ENCODE results near the gene ROBO3. TPM values are rescaled to one million over a fixed set of nuclear protein-coding genes. Genes with fewer than 3 reads are reported as not detected.

Gene ROBO3
- total RNA-seq, 1 experiment from 2014 or later, result 21.3 TPM

DNA sequence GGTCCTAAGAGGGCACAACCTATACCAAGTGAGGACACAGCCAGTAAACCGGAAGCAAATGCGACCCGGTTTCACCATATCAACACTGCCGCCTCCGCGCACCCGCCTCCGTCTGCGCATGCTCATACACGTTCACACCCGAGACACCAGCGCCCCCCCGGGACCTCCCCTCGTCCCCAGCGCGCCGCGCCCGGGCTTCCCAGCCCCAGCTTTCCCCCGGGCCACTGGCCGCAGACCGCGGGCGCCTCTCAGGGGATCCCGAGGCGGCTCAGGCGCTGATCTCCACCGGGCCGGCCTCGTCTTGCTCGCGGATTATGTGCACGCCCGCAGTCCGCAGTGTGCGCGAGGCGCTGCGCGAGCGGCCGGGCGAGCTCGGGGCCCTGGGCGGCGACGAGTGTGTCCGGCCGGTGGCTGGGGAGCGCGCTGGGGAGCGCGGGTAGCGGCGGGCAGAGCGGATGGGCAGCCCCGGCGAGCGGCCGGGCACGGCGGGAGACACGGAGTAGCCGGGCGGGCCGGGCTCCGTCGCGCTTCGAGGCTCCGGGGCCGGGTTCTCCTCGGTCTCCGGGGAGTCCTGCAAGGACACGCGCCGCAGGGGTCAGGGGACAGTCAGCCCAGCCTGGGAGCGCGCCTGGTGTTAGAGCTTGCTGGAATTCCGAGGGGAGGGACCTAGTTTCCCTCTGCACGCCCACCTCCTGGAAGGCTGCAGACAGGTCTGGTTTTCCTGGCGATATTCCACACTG lies 55.8 kb downstream of the ROBO3 start (continued):
- TF ChIP-seq JAZF1 (CRISPR knock-in tag; IDR thresholded peaks at IDR 0.05) (no peak), ETV6 (CRISPR knock-in tag; IDR thresholded peaks at IDR 0.05) (peak; percentile 96), GABPB1 (CRISPR knock-in tag; IDR thresholded peaks at IDR 0.05) (no peak), MYBL2 (CRISPR knock-in tag; IDR thresholded peaks at IDR 0.05) (peak; percentile 97), NFYB (CRISPR knock-in tag; conservative IDR thresholded peaks at IDR 0.05; ENCODE audit: low read depth) (peak; percentile 59), TCF7 (CRISPR knock-in tag; IDR thresholded peaks at IDR 0.05; ENCODE audit: low read depth) (peak; percentile 94), ZBTB21 (CRISPR knock-in tag; IDR thresholded peaks at IDR 0.05; ENCODE audit: borderline replicate concordance) (peak; percentile 79), SMAD4 (CRISPR knock-in tag; IDR thresholded peaks at IDR 0.05) (peak; percentile 90), JUN (CRISPR knock-in tag; IDR thresholded peaks at IDR 0.05) (peak; percentile 97), NR2C2 (CRISPR knock-in tag; IDR thresholded peaks at IDR 0.05) (peak; percentile 79), ZNF121 (CRISPR knock-in tag; IDR thresholded peaks at IDR 0.05) (no peak), MXD4 (CRISPR knock-in tag; IDR thresholded peaks at IDR 0.05; ENCODE audit: borderline replicate concordance) (no peak), KAT7 (CRISPR knock-in tag; IDR thresholded peaks at IDR 0.05; ENCODE audit: borderline replicate concordance) (peak; percentile 97; the same call in 1 of the 2 replicates), NFE2L1 (CRISPR knock-in tag; IDR thresholded peaks at IDR 0.05) (peak; percentile 90), SP1 (CRISPR knock-in tag; conservative IDR thresholded peaks at IDR 0.05) (peak; percentile 71)
- TF ChIP-seq, protein P1, sequence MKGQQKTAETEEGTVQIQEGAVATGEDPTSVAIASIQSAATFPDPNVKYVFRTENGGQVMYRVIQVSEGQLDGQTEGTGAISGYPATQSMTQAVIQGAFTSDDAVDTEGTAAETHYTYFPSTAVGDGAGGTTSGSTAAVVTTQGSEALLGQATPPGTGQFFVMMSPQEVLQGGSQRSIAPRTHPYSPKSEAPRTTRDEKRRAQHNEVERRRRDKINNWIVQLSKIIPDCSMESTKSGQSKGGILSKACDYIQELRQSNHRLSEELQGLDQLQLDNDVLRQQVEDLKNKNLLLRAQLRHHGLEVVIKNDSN (CRISPR knock-in tag; IDR thresholded peaks at IDR 0.05), result peak; percentile 75
- TF ChIP-seq, protein P2, sequence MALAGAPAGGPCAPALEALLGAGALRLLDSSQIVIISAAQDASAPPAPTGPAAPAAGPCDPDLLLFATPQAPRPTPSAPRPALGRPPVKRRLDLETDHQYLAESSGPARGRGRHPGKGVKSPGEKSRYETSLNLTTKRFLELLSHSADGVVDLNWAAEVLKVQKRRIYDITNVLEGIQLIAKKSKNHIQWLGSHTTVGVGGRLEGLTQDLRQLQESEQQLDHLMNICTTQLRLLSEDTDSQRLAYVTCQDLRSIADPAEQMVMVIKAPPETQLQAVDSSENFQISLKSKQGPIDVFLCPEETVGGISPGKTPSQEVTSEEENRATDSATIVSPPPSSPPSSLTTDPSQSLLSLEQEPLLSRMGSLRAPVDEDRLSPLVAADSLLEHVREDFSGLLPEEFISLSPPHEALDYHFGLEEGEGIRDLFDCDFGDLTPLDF (CRISPR knock-in tag; IDR thresholded peaks at IDR 0.05), result peak; percentile 96; the same call in 1 of the 2 replicates
- TF ChIP-seq, protein P3, sequence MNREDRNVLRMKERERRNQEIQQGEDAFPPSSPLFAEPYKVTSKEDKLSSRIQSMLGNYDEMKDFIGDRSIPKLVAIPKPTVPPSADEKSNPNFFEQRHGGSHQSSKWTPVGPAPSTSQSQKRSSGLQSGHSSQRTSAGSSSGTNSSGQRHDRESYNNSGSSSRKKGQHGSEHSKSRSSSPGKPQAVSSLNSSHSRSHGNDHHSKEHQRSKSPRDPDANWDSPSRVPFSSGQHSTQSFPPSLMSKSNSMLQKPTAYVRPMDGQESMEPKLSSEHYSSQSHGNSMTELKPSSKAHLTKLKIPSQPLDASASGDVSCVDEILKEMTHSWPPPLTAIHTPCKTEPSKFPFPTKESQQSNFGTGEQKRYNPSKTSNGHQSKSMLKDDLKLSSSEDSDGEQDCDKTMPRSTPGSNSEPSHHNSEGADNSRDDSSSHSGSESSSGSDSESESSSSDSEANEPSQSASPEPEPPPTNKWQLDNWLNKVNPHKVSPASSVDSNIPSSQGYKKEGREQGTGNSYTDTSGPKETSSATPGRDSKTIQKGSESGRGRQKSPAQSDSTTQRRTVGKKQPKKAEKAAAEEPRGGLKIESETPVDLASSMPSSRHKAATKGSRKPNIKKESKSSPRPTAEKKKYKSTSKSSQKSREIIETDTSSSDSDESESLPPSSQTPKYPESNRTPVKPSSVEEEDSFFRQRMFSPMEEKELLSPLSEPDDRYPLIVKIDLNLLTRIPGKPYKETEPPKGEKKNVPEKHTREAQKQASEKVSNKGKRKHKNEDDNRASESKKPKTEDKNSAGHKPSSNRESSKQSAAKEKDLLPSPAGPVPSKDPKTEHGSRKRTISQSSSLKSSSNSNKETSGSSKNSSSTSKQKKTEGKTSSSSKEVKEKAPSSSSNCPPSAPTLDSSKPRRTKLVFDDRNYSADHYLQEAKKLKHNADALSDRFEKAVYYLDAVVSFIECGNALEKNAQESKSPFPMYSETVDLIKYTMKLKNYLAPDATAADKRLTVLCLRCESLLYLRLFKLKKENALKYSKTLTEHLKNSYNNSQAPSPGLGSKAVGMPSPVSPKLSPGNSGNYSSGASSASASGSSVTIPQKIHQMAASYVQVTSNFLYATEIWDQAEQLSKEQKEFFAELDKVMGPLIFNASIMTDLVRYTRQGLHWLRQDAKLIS (CRISPR knock-in tag; IDR thresholded peaks at IDR 0.05; ENCODE audit: borderline replicate concordance), result peak; percentile 72; the same call in 1 of the 2 replicates
- TF ChIP-seq, protein P4, sequence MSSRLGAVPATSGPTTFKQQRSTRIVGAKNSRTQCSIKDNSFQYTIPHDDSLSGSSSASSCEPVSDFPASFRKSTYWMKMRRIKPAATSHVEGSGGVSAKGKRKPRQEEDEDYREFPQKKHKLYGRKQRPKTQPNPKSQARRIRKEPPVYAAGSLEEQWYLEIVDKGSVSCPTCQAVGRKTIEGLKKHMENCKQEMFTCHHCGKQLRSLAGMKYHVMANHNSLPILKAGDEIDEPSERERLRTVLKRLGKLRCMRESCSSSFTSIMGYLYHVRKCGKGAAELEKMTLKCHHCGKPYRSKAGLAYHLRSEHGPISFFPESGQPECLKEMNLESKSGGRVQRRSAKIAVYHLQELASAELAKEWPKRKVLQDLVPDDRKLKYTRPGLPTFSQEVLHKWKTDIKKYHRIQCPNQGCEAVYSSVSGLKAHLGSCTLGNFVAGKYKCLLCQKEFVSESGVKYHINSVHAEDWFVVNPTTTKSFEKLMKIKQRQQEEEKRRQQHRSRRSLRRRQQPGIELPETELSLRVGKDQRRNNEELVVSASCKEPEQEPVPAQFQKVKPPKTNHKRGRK (CRISPR knock-in tag; IDR thresholded peaks at IDR 0.05; ENCODE audit: borderline replicate concordance), result 0 out of 2 replicates have a peak, but pooled peaks have one; percentile 43
- TF ChIP-seq, protein P5, sequence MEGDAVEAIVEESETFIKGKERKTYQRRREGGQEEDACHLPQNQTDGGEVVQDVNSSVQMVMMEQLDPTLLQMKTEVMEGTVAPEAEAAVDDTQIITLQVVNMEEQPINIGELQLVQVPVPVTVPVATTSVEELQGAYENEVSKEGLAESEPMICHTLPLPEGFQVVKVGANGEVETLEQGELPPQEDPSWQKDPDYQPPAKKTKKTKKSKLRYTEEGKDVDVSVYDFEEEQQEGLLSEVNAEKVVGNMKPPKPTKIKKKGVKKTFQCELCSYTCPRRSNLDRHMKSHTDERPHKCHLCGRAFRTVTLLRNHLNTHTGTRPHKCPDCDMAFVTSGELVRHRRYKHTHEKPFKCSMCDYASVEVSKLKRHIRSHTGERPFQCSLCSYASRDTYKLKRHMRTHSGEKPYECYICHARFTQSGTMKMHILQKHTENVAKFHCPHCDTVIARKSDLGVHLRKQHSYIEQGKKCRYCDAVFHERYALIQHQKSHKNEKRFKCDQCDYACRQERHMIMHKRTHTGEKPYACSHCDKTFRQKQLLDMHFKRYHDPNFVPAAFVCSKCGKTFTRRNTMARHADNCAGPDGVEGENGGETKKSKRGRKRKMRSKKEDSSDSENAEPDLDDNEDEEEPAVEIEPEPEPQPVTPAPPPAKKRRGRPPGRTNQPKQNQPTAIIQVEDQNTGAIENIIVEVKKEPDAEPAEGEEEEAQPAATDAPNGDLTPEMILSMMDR (IDR thresholded peaks at IDR 0.05), result no peak
- TF ChIP-seq, protein P6, sequence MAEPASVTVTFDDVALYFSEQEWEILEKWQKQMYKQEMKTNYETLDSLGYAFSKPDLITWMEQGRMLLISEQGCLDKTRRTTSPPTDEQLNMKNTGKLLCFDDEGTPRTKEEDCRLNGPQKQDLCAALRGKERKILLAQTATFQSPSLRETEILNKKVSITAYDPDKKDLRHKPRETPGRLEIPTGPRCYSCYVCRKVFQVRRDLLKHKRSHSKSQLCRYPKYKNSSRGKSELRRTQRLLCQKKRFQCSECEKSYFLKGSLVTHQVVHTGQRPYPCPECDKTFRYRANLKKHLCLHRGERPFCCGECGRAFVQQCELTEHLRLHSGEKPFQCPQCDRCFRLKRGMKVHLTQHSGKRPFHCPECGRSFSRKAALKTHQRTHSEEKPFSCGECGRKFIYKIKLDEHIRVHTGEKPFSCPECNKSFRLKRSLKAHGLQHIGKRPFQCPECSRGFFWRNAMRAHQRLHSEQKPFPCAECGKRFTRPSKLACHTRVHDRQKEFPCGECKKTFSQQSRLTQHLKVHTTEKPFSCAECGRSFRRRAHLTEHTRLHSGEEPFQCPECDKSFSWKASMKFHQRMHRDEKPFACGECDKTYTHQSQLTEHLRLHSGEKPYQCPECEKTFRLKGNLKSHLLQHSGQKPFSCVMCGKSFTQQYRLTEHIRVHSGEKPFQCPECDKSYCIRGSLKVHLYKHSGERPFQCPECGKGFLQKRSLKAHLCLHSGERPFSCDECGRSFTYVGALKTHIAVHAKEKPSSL (CRISPR knock-in tag; conservative IDR thresholded peaks at IDR 0.05), result no peak
- TF ChIP-seq, protein P7, sequence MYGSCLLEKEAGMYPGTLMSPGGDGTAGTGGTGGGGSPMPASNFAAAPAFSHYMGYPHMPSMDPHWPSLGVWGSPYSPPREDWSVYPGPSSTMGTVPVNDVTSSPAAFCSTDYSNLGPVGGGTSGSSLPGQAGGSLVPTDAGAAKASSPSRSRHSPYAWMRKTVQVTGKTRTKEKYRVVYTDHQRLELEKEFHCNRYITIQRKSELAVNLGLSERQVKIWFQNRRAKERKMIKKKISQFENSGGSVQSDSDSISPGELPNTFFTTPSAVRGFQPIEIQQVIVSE (CRISPR knock-in tag; IDR thresholded peaks at IDR 0.05; ENCODE audit: borderline replicate concordance), result no peak
- TF ChIP-seq, protein P8, sequence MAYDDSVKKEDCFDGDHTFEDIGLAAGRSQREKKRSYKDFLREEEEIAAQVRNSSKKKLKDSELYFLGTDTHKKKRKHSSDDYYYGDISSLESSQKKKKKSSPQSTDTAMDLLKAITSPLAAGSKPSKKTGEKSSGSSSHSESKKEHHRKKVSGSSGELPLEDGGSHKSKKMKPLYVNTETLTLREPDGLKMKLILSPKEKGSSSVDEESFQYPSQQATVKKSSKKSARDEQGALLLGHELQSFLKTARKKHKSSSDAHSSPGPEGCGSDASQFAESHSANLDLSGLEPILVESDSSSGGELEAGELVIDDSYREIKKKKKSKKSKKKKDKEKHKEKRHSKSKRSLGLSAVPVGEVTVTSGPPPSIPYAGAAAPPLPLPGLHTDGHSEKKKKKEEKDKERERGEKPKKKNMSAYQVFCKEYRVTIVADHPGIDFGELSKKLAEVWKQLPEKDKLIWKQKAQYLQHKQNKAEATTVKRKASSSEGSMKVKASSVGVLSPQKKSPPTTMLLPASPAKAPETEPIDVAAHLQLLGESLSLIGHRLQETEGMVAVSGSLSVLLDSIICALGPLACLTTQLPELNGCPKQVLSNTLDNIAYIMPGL (CRISPR knock-in tag; IDR thresholded peaks at IDR 0.05), result peak; percentile 97
- TF ChIP-seq, protein P9, sequence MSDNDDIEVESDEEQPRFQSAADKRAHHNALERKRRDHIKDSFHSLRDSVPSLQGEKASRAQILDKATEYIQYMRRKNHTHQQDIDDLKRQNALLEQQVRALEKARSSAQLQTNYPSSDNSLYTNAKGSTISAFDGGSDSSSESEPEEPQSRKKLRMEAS (CRISPR knock-in tag; IDR thresholded peaks at IDR 0.05), result peak; percentile 96

All from WTC11 (cell line).